NB4 (cell line): ENCODE results near the gene ADORA2A.

ENCODE experiments used
- POLR2A ChIP-seq: IDR thresholded peaks from 2 replicates; pipeline ENCODE4 v1.6.1; 2011; ENCODE audit warnings: mild to moderate bottlenecking; ENCODE audit not compliant: insufficient read length; ENCODE audit errors: extremely low read depth
- TF ChIP-seq, protein P1 (sequence below): IDR thresholded peaks from 2 replicates; pipeline ENCODE4 v1.6.1; 2011; ENCODE audit warnings: low read depth, low read length

DNA sequence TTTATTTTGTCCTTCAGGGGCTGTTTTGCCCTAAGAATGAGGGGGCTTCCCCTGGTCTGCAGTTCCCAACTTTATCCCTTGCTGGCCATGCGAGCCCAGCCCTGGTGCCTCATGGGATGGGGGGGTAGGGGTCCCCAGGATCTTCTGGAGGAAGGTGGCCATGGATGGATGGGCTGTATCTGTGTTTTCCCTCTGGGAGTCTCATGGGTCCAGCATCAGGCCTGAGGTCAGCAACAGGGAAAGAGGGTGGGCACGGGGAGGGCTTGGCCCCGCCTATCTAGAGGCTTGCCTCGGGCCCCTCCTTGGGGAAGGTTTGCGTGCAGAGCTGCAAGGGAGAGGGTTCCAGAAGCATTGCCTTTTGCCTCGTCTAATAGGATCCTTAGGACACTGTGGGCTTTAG, 10.8 kb upstream of the ADORA2A start:
- no peak for TF ChIP-seq POLR2A
- TF ChIP-seq, protein P1, sequence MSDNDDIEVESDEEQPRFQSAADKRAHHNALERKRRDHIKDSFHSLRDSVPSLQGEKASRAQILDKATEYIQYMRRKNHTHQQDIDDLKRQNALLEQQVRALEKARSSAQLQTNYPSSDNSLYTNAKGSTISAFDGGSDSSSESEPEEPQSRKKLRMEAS = no peak
